Activated T-cell treated with anti-CD3 and anti-CD28 coated beads, Interleukin-2, amount 50 U/mL, for 24 hours (primary cell): Measurements from ENCODE around the gene SPAG7.
A peak's percentile ranks its signal among the peaks of the same experiment; 100 is the strongest.

Source experiments
- DNase-seq: peaks from one replicate; pipeline ENCODE4 v3.0.0-alpha.2; 2020
- H3K27ac Mint-ChIP-seq: 2 replicates; pipeline ENCODE4 v1.8.0; 2020; ENCODE audit warnings: mild to moderate bottlenecking, mixed read lengths
- H3K27me3 Mint-ChIP-seq: 2 replicates; pipeline ENCODE4 v1.8.0; 2020; ENCODE audit warnings: mixed read lengths
- H3K36me3 Mint-ChIP-seq: 2 replicates; pipeline ENCODE4 v1.8.0; 2020; ENCODE audit warnings: low read depth, mixed read lengths
- H3K4me1 Mint-ChIP-seq: 2 replicates; pipeline ENCODE4 v1.8.0; 2020; ENCODE audit warnings: low read depth, mixed read lengths
- H3K4me3 Mint-ChIP-seq: 2 replicates; pipeline ENCODE4 v1.8.0; 2020; ENCODE audit warnings: mild to moderate bottlenecking, moderate library complexity, mixed read lengths
- H3K9me3 Mint-ChIP-seq: 2 replicates; pipeline ENCODE4 v1.8.0; 2020; ENCODE audit warnings: mixed read lengths

SPAG7 gene

DNA sequence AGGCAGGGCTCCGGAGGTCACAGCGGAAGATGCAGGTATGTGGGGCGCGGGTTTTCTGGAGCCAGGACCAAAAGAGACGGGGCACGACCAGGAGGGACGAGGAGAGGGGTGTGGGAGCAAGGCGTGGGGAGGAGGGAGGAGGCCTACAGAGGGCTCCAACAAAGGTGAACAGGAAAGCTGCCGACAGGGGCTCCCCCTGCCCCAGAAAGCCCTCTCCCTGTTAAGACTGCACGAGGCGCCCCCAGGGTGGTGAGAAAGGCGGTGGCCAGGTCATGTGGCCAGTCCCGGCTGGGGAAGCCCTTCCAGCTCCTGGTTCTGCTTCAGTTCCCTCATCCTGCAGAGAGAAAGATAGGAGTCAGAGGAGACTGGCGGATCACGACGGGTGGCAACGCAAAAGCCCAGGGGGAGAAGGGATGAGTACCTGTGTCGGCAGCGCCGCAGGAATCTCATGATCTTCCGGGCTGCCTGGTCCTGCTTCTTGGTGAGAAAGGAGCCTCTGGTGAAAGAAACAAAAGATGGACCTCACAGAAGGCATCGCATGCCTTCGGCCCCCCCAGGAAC is 949 bp upstream of the SPAG7 start:
- DNase-seq: peak; percentile 73
- no peaks in the 10 kb centered on the region for H3K27me3 Mint-ChIP-seq
- peaks cover 5% of the 10 kb centered on the region for H3K9me3 Mint-ChIP-seq
- peaks cover 15% of the 10 kb centered on the region for H3K36me3 Mint-ChIP-seq
- no peak overlapping the region for H3K27ac Mint-ChIP-seq
- no peak overlapping the region for H3K4me3 Mint-ChIP-seq
- peaks cover 43% of the 10 kb centered on the region for H3K4me1 Mint-ChIP-seq

DNA sequence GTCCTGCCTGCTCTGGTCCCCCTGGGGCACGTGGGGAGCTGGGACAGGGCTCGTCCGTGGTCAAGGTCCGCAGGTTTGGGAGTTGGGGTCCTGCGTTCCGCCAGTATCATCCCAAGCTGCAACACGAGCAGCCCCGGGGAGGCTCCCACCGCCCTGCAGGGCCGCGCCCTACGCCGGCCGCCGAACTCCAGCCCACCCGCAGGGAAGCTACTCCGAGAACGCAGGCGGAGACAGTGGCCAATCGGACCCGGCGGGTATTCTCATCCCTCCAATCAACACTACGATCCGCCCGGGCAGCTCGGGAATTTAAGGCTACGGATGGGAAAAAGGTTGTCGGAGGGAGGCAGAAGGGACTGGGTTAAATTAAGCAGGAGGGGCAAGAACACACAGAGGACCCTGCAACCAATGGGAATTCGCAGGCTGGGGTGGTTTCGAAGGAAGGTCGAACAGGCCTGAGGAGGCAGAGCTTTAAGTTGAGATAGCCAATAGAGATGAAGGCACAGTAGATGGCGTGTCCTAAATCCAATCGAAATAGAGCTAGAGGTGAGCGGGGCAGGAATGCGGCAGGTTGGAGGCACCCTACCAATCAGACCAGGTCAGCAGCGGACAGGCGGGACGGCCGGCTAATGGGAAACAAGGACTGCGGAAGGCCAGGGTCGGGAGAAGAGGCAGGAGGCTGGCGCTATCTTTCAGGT is 626 bp downstream of the SPAG7 start:
- peaks cover 43% of the 10 kb centered on the region for H3K4me1 Mint-ChIP-seq
- H3K27ac Mint-ChIP-seq: no peak overlapping the region
- no peak for DNase-seq
- peaks cover 5% of the 10 kb centered on the region for H3K9me3 Mint-ChIP-seq
- no peak overlapping the region for H3K4me3 Mint-ChIP-seq
- H3K36me3 Mint-ChIP-seq: peaks cover 17% of the 10 kb centered on the region
- H3K27me3 Mint-ChIP-seq: no peaks in the 10 kb centered on the region

DNA sequence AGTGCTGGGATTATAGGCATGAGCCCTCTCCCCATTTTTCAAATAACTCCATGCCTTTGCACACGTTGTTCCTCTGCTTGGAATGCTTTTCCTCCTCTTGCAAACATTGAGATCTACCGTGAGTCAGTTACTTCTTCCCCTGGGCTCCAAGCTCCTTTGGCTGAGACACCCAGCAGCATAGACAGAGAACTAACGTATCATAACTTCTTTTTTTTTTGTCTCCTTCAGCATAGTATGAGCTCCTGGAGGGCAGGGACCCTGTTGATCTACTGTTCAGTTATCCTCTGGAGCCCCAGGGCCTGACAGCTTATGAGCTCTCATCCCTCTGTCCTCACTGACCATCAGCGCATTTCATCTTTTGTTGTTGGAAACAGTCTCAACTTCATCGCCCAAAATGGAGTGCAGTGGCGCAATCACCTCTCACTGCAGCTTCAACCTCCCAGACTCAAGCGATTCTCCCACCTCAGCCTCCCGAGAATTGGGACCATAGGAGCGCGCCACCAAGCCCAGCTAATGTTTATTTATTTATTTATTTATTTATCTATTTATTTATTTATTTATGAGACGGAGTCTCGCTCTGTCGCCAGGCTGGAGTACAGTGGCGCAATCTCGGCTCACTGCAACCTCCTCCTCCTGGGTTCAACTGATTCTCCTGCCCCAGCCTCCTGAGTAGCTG is 2.2 kb downstream of the SPAG7 start:
- Mint-ChIP-seq H3K9me3 (peaks cover 5% of the 10 kb centered on the region), H3K27me3 (no peaks in the 10 kb centered on the region), H3K4me3 (peak overlapping the region; percentile 46), H3K36me3 (peaks cover 24% of the 10 kb centered on the region), H3K4me1 (peaks cover 33% of the 10 kb centered on the region), H3K27ac (peak overlapping the region; percentile 53)
- no peak for DNase-seq

DNA sequence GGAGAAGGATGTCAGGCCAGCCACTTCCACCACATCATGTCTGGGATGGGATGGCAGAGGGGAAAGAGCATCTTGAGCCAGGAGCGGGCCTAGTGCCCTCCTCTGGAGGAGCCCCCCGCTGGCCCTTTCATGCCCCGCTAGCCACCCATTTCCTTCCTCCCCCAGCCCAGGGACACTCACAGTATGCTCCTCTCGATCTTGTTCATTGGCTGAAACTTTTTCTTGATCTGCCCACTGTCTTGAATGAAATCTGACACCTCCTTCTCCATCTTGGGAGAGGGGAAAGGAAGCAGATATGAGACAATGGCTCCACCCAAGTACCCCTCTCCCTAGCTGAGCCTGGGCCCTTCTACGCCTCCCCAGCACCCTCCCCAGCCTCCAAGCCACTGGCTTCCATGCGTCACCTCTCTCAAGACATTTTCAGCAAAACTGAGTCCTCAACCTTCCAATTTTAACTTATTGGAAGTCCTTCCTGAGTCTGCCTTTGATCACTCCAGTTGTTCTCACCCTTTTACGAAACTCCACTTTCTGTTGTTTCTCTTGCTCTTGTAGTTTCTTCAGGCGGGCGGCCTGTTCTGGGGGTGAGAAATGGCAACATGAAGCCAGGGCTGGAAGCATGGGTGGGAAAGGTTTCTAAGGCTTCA is 7.2 kb downstream of the SPAG7 start:
- Mint-ChIP-seq H3K4me3 (no peak overlapping the region), H3K4me1 (peaks cover 6% of the 10 kb centered on the region), H3K27ac (peak overlapping the region; percentile 22), H3K36me3 (peaks cover 56% of the 10 kb centered on the region), H3K9me3 (no peaks in the 10 kb centered on the region), H3K27me3 (no peaks in the 10 kb centered on the region)
- DNase-seq: no peak

DNA sequence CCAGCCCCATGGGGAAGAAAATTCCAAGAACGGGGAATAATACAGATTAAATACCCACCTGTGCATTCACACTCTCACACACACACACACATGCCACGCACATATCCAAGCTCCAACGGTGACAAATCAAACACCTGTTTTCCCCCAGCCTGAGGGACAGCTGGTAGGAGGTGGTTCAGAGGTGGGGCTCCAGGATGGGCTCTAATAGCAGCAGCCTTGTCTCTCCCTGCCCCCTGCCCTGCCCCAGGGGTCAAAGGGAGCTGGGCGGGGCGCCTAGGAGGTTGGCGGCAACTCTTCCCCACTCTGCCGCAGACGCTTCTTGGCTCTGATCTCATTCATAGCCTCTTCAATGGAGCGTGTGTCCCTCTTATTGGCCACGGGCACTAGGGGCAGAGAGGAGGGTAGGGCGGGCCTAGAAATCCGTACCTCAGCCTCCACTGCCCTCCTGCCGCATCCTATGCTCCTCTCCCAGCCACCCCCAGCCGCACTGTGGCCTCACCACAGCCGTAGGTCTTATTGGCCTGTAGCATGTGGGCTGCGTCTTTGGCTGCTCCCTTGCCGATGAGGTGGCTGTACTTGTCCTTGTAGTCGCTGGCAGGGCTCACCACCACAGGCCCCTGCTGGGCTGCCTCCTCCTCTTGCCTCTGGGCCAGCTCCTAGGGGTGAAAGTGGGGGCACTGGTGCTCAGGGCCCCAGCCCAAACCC is 8.2 kb downstream of the SPAG7 start:
- H3K4me1 Mint-ChIP-seq: peaks cover 2% of the 10 kb centered on the region

DNA sequence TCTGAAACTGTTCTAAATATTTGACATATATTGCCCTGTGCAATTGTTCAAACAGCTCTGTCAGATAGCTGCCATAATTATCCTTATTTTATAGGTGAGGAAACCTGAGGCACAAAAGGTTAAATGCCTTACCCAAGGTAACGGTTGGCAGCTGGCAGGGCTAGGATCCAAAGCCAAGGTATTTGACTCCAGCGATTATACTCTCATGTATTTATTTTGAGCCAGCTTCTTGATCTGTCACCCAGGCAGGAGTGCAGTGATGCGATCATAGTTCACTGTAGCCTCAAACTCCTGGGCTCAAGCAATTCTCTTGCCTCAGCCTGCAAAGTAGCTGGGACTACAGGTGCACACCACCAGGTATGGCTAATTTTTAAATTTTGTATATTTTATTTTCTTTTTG is 9.5 kb downstream of the SPAG7 start:
- Mint-ChIP-seq H3K9me3 (no peaks in the 10 kb centered on the region), H3K4me3 (no peak overlapping the region), H3K27me3 (no peaks in the 10 kb centered on the region), H3K36me3 (peaks cover 42% of the 10 kb centered on the region), H3K4me1 (peaks cover 2% of the 10 kb centered on the region), H3K27ac (no peak overlapping the region)
- DNase-seq: no peak

More for the DNA sequence above, 8.2 kb downstream of the SPAG7 start:
- Mint-ChIP-seq H3K4me3 (no peak overlapping the region), H3K27ac (peak overlapping the region; percentile 58), H3K36me3 (peaks cover 49% of the 10 kb centered on the region), H3K9me3 (no peaks in the 10 kb centered on the region), H3K27me3 (no peaks in the 10 kb centered on the region)
- no peak for DNase-seq

DNA sequence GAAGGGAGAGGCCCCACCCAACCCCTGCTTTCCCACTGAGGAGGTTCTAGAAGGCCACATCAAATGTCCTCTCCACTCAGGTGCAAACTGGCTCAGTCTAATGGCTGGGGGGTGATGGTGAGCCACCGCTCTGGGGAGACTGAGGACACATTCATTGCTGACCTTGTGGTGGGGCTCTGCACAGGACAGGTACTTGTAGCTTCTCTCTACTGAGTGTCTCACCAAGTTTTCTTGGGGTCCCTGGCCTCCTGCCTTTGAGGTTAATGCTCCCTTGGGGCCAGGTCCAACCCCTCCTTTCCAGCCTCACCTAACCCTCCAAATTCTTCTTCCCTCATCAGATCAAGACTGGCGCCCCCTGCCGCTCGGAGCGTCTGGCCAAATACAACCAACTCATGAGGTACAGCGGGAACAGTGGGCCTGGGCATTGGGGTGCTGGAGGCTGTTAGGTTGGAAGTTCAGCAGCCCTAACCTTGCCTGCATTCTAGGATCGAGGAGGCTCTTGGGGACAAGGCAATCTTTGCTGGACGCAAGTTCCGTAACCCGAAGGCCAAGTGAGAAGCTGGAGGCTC is 11.0 kb downstream of the SPAG7 start:
- DNase-seq: peak; percentile 58
- no peak overlapping the region for H3K27ac Mint-ChIP-seq

DNA sequence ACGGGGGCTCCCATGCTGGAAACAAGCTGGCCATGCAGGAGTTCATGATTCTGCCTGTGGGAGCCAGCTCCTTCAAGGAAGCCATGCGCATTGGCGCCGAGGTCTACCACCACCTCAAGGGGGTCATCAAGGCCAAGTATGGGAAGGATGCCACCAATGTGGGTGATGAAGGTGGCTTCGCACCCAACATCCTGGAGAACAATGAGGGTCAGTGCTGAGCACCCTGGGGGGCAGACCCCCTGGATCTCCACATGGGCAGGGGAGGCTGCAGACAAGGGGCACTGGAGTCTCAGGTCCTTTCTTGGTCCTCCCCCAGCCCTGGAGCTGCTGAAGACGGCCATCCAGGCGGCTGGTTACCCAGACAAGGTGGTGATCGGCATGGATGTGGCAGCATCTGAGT is 12.5 kb downstream of the SPAG7 start:
- H3K9me3 Mint-ChIP-seq: no peaks in the 10 kb centered on the region
- H3K4me1 Mint-ChIP-seq: peaks cover 17% of the 10 kb centered on the region
- no peaks in the 10 kb centered on the region for H3K27me3 Mint-ChIP-seq
- no peak overlapping the region for H3K4me3 Mint-ChIP-seq
- H3K36me3 Mint-ChIP-seq: peaks cover 34% of the 10 kb centered on the region
- DNase-seq: no peak
- H3K27ac Mint-ChIP-seq: no peak overlapping the region

More for the DNA sequence above, 11.0 kb downstream of the SPAG7 start:
- Mint-ChIP-seq H3K4me3 (no peak overlapping the region), H3K4me1 (peaks cover 2% of the 10 kb centered on the region), H3K9me3 (no peaks in the 10 kb centered on the region), H3K27me3 (no peaks in the 10 kb centered on the region), H3K36me3 (peaks cover 39% of the 10 kb centered on the region)

DNA sequence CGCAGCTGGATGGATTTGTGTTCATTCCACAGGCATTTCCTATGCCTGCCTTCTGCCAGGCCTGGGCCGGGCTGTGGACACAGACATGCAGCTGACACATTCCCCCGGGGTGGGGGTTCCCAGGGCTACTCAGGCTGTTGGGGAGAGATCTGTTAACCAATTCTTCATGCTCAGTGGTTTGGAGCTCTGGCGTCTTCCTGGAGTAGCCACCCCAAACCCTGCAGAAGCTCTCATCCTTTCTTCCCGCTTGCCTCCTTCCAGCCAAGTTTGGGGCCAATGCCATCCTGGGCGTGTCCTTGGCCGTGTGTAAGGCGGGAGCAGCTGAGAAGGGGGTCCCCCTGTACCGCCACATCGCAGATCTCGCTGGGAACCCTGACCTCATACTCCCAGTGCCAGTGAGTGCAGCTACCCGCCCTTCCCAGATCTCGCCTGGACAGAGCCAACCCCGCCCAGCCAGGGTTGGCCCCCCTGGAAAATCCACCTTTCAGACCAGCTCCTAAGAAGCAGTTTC is 14.1 kb downstream of the SPAG7 start:
- Mint-ChIP-seq H3K9me3 (no peaks in the 10 kb centered on the region), H3K27ac (no peak overlapping the region), H3K36me3 (peaks cover 21% of the 10 kb centered on the region), H3K4me3 (no peak overlapping the region), H3K27me3 (no peaks in the 10 kb centered on the region), H3K4me1 (peaks cover 17% of the 10 kb centered on the region)
- no peak for DNase-seq

DNA sequence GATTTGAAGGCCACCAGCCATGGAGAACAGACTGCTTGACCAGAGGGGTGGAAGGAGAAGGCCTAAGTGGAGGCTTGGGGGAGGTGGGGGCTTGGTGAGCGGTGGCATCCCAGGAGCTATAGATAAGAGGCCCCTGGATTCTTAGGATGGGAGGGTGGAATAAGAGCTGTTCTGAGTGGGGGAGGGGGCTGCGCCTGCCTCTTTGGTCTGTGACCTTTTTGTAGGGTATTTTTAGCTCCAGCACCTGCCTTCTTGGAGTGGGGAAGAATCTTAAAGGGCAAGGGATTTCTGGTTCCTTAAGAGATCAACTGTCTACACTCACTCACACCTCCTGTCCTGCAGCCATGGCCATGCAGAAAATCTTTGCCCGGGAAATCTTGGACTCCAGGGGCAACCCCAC is 16.1 kb downstream of the SPAG7 start:
- Mint-ChIP-seq H3K36me3 (peaks cover 26% of the 10 kb centered on the region), H3K4me1 (peaks cover 18% of the 10 kb centered on the region), H3K27ac (peak overlapping the region; percentile 96), H3K9me3 (no peaks in the 10 kb centered on the region), H3K27me3 (no peaks in the 10 kb centered on the region), H3K4me3 (peak overlapping the region; percentile 94)
- DNase-seq: no peak

DNA sequence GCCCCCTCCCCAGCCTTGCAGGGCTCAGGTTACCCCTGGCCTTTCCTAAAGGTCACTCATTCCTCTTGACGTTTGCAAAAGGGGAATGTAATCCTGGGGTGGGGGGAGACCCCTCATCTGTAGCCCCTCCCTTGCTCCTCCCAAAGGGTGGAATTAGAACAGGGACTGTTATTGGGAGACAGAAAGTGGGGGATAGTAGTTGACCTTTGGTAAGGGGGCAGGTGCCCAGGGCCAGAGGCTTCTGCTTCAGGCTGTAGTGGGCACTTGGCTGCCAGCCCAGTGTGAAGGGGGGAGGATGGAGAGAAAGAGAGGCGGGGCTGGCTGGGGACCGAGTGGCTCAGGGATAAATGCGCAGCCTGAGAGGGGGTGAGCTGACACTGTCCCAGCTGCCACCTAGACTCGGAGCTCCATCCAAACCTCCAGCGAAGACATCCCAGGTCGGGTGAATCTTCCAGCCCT is 16.8 kb downstream of the SPAG7 start, which contains the start of gene ENO3:
Gene ENO3, plus strand, starts transcription at position 374 of the 459 bp plus-strand sequence. CDS start 711 bp downstream, outside the sequence.
- H3K27ac Mint-ChIP-seq: peak within 1 kb of the TSS; percentile 96
- H3K27me3 Mint-ChIP-seq: no peaks in the 10 kb centered on the region
- H3K4me1 Mint-ChIP-seq: peaks cover 22% of the 10 kb centered on the region
- peak; percentile 48 for DNase-seq
- H3K36me3 Mint-ChIP-seq: peaks cover 30% of the 10 kb centered on the region
- H3K9me3 Mint-ChIP-seq: no peaks in the 10 kb centered on the region
- peak within 1 kb of the TSS; percentile 94 for H3K4me3 Mint-ChIP-seq

DNA sequence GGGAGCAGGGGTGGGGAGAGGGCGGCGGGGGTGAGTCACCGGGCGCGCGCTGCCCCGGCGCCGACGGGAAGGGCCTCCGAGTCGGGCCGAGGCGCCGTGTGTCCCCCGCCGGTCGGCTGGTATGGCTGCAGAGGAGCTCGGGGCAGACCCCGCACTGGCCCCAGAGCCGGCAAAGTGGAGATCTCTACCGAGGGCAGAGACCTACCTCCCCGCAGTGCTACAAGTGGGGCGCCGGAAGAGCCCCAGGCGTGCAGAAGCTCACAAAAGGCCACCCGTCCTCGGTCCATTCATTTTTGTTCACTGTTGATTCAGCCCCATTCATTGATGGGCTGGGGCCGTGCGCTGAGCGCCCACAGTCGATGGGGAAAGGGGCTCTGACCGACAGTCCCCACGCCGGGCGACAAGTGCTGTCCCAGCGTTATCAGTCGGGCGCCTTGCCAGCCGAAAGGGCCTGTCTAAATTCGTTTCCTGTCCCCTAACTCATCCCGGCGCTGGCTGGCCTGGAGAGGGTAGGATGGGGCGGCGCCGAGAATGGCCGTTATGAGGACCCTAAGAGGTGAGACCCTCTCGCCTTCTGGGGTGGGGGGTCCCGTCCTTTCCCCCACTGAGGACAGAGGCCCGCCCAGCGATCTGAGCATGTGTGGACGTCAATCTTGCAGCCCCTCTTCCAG is 17.4 kb downstream of the SPAG7 start:
- Mint-ChIP-seq H3K4me3 (peak overlapping the region; percentile 94), H3K4me1 (peaks cover 28% of the 10 kb centered on the region), H3K27me3 (no peaks in the 10 kb centered on the region), H3K9me3 (no peaks in the 10 kb centered on the region), H3K36me3 (peaks cover 36% of the 10 kb centered on the region), H3K27ac (peak overlapping the region; percentile 96)
- no peak for DNase-seq

DNA sequence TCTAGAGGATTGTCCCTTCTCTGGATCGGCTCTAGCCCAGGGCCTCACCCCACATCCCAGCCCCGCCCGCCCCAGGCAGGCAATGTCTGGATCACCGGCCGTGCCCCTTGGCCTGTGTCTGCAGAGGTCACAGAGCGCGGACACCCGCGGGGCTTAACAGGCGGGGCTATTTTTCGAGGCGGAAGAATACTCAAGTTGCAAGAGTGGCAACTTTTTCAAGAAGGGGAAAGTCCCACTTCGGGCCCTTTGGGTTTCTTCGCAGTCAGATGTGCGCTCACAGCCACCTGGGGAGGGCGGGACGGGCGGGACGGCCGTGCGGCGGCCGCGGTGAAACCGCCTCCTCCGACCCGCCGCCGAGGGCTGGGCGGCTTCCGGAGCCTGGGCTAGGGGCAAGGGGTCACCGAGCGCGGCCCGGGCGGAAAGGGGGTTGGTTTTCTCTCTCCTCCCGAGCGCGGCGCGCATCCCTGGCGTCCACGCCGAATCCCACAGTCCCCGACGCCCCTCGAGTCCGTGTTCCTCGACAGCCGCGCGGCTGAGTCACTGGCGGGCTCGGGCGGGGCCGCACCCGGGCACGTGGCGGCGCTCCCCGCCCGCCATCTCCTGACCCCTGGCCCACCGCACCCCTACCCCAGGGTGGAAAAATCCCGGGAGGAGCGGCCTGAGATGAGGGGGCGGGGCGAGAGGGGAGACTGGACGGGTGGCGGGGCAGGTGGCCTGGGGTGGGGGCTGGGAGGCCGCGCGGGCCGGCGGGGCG is 18.1 kb downstream of the SPAG7 start:
- peak; percentile 88 for DNase-seq
- Mint-ChIP-seq H3K4me3 (peak overlapping the region; percentile 94), H3K27ac (peak overlapping the region; percentile 98), H3K9me3 (no peaks in the 10 kb centered on the region), H3K36me3 (peaks cover 43% of the 10 kb centered on the region), H3K4me1 (peaks cover 35% of the 10 kb centered on the region), H3K27me3 (no peaks in the 10 kb centered on the region)
